Fibroblast of skin of abdomen (primary cell): Measurements from ENCODE around the gene MYBPC3.

Source experiments
- DNase-seq: peaks from one replicate; pipeline ENCODE4 v3.0.0-alpha.2; 2013

Gene MYBPC3

GRCh38 chr11:47356129-47356997, 3.9 kb upstream of the MYBPC3 start:
- no peak for DNase-seq

GRCh38 chr11:47355283-47356128, 3.0 kb upstream of the MYBPC3 start:
- peak; percentile 87 for DNase-seq

GRCh38 chr11:47354913-47355282, 2.4 kb upstream of the MYBPC3 start:
- peak; percentile 9 for DNase-seq

- DNase-seq, result no peak
These were observed 1.7 kb upstream of the MYBPC3 start for GRCh38 chr11:47353978-47354774.

GRCh38 chr11:47351156-47352126, 1.1 kb downstream of the MYBPC3 start:
- DNase-seq, result no peak

- no peak for DNase-seq
These were observed 2.2 kb downstream of the MYBPC3 start for GRCh38 chr11:47350315-47350714.

- no peak for DNase-seq
These were observed 2.9 kb downstream of the MYBPC3 start for GRCh38 chr11:47349521-47350095.

GRCh38 chr11:47348859-47349258, 3.6 kb downstream of the MYBPC3 start:
- peak; percentile 16 for DNase-seq

GRCh38 chr11:47348131-47348802, 4.2 kb downstream of the MYBPC3 start:
- no peak for DNase-seq

- DNase-seq, result no peak
These were observed 5.4 kb downstream of the MYBPC3 start for GRCh38 chr11:47347137-47347536.

- DNase-seq, result no peak
These were observed 6.5 kb downstream of the MYBPC3 start for GRCh38 chr11:47345890-47346563.

- no peak for DNase-seq
These were observed 9.6 kb downstream of the MYBPC3 start for GRCh38 chr11:47342854-47343253.

- DNase-seq, result no peak
These were observed 10.3 kb downstream of the MYBPC3 start for GRCh38 chr11:47342036-47342803.

GRCh38 chr11:47340980-47341775, 11.3 kb downstream of the MYBPC3 start:
- DNase-seq, result no peak

- no peak for DNase-seq
These were observed 12.5 kb downstream of the MYBPC3 start for GRCh38 chr11:47340010-47340409.

GRCh38 chr11:47338396-47339241, 13.9 kb downstream of the MYBPC3 start:
- no peak for DNase-seq

GRCh38 chr11:47337229-47337924, 15.1 kb downstream of the MYBPC3 start:
- no peak for DNase-seq
